ENCODE measurements around the gene SLF2.

- TF ChIP-seq CTCF (IDR thresholded peaks at IDR 0.05) (peak; percentile 80 to 93 (median 88)), POLR2A (IDR thresholded peaks at IDR 0.05) (no peak)
These were observed 100.0 kb downstream of the SLF2 start for GRCh38 chr10:101012525-101013364.
